ENCODE data around the gene PLOD1.

DNA sequence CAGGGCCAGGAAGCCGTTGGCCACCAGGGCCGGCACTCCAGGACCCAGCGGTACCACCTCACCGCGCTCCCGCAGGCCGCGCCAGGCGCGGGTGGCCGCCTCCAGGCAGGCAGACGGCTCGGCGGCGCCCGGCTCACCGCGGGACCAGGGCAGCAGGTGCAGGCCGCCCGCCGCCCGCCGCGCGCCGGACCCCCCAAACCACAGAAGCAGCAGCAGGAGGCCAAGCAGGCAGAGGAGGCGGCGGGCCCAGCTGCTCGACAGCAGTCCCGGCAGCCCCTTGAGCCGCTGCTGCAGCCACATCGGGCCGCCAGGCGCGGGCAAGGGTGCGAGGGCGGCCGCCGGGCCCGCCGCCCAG, 8.6 kb upstream of the PLOD1 start:
- TF ChIP-seq, protein P1, sequence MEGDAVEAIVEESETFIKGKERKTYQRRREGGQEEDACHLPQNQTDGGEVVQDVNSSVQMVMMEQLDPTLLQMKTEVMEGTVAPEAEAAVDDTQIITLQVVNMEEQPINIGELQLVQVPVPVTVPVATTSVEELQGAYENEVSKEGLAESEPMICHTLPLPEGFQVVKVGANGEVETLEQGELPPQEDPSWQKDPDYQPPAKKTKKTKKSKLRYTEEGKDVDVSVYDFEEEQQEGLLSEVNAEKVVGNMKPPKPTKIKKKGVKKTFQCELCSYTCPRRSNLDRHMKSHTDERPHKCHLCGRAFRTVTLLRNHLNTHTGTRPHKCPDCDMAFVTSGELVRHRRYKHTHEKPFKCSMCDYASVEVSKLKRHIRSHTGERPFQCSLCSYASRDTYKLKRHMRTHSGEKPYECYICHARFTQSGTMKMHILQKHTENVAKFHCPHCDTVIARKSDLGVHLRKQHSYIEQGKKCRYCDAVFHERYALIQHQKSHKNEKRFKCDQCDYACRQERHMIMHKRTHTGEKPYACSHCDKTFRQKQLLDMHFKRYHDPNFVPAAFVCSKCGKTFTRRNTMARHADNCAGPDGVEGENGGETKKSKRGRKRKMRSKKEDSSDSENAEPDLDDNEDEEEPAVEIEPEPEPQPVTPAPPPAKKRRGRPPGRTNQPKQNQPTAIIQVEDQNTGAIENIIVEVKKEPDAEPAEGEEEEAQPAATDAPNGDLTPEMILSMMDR (IDR thresholded peaks at IDR 0.05) = no peak
- no peak for TF ChIP-seq EP300 (IDR thresholded peaks at IDR 0.05; ENCODE audit: low read depth)

All from transverse colon (tissue), 3 donors.